GM19023 (cell line): ENCODE results near the gene FAM199X.

Experiments
- ATAC-seq: cut with Tn5 transposase; IDR thresholded peaks from one replicate; pipeline ENCODE4 v1.9.1; 2021; ENCODE audit warnings: mild to moderate bottlenecking, moderate library complexity; ENCODE audit not compliant: unreplicated experiment

FAM199X gene

GRCh38 chrX:104165894-104166734 lies at the start of gene FAM199X:
FAM199X (plus strand) TSS chrX:104166453; CDS start chrX:104166786, 333 bp downstream.
- peak; percentile 94 for ATAC-seq

- no peak for ATAC-seq
Observed at GRCh38 chrX:104117759-104118158, 48.5 kb upstream of the FAM199X start.

- no peak for ATAC-seq
Observed at GRCh38 chrX:104118765-104119164, 47.5 kb upstream of the FAM199X start.

- ATAC-seq = no peak
Observed at GRCh38 chrX:104122829-104123228, 43.4 kb upstream of the FAM199X start.

DNA sequence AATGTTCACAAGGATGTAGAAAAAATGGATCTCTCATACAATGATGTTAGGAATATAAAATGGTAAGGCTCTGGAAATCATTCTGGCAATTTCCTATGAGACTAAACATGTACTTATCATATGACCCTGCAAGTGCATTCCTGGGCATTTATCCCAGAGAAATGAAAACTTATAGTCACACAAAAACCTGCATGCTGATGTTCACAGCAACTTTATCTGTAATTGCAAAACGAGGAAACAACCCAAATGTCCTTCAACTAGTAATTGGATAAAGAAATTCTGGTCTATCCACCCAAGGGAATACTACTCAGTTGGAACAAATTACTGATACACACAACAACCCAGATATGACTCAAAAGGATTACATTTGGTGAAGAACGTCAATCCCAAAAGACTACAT lies 39.4 kb upstream of the FAM199X start:
- no peak for ATAC-seq

GRCh38 chrX:104130808-104131207 lies 35.4 kb upstream of the FAM199X start:
- no peak for ATAC-seq

DNA sequence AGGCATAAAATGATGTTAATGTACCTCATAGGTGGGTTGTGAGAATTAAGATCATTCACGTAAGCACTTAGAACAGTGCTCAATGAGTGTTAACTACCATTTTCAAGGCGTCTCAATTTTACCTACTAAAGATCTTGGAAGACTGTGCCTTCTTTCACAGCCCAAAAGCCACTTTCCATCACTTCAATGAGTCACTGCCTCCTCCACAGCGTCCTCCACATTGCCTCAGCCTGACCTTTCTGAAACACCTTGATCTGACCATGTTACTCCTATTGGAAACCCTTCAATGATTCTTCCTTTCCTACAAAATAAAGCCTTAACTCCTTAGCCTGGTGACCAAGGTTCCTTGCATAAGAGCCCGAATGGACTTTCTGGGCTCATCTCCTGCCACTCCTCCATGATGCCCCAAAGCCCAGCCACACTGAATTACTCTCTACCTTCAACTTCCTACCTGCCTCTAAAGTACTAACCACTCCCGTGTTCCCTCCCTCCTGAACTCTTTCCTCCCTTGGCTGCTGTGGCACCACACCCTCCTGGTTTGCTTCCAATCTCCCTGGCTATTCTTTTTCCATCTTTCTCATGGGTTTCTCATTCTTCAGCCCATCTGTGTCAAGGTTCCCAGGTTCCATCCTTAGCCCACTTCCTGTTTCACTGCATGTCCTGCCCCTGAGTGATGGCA lies 31.5 kb upstream of the FAM199X start:
- no peak for ATAC-seq

DNA sequence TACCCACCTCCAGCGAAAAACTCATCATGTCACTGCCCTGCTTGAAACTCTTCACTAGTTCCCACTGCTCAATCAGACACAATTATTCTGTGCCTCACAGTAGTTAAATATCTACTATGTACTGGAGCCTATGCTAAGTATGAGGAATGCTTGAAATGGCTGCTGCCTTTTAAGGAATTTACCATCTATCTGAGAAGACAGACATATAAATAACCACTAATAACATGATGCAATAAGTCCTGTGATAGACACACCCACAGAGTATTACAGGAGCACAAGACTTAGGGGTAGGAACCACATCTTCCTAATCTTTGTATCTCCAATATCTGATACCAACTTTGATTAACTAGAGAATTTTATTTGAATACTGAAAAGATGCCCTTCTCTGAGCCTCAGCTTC lies 30.6 kb upstream of the FAM199X start:
- ATAC-seq = no peak

- ATAC-seq = peak; percentile 82
Observed at GRCh38 chrX:104136241-104137019, 29.8 kb upstream of the FAM199X start.

- no peak for ATAC-seq
Observed at GRCh38 chrX:104137496-104137895, 28.8 kb upstream of the FAM199X start.

DNA sequence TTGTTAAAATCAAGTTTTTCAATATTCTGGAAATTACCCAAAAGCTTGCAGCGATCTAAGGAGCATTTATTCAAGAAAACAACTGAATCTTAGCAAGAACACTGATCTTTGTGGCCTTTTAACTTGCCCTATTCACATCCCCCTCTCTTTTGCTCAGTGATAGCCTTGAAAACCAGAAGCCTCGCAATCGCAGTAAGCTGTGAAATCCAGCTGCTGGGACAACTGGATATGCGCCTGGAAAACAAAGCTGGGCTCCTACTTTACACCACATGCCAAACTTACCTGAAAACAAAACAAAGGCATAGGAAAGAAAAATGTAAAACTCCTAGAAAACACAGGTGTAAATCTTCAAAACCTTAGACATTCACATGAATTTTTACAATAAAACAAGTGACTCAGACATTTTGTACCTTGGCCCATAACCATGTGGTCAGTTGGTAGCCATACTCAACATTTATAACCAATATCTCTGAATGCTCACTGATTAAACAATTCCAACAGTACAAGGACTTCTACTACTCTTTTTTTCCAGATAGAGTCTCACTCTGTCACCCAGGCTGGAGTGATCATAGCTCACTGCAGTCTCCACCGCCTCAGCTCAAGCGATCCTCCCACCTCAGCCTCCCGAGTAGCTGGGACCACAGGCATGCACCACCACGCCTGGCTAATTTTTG lies 25.0 kb upstream of the FAM199X start:
- no peak for ATAC-seq

DNA sequence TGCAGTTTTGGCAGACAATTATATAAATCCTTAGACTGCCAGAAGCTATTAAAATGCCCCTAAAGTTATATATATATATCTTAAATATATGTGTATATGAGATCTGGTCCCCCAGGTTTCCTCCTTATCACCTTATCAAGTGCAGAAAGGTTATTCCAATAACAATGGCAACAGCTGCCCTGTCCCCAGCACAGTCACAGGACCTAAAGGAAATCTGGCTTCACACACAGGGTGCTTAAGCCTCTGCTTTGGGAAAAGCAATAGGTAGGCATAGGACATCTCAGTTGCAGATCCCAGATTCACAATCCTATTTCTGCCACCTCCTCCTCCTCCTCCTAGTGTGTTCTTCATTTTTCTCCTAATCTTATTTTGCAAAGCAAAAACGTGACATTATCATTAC lies 15.2 kb upstream of the FAM199X start:
- ATAC-seq = no peak

DNA sequence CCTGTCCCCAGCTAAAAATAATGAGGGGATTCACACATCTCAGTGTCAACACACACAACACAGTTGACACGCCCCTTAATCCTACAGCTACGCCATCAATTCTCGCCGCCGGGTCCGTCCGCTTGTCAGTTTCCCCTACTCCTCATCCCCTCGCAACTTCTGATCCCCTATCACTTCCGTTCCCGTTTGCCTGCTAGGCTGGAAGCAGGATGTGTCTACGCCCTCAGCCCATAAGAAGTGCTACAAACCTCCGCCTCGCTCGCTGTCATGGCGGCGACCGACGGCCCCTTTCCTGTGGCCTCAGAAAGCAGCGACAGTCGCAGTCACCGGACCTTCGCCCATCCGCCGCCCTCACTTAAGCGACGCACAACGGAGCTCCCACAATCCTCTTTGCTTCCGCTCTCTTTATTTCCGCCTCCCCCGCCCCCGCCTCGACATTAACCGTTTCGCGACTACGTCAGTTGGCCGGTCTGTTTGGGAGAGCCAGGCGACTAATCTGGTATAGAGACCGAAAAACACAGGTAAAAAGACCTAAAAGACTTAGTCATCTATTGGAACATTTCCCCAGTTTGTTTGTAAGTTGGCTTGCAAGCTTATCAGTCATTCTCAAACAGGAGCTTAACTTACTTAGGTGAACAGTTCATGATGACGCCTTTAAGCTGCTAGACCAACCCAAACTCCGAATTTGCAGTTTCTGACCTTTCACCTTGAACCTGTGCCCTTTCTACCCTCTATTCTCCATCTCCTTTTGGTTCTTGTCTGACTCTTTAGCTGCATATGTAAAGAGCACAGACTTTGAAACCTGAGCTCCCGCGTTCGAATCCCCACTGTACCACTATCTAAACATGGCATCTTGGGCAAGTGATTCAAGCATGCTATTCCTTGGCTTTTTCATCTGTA lies 9.4 kb upstream of the FAM199X start, which contains the start of gene SLC25A53:
Gene SLC25A53, minus strand, starts transcription at position 380 of the 900 bp plus-strand sequence. CDS start 51,752 bp downstream, outside the sequence.
- peak; percentile 91 for ATAC-seq

GRCh38 chrX:104166735-104167436 lies 633 bp downstream of the FAM199X start:
- ATAC-seq = no peak

DNA sequence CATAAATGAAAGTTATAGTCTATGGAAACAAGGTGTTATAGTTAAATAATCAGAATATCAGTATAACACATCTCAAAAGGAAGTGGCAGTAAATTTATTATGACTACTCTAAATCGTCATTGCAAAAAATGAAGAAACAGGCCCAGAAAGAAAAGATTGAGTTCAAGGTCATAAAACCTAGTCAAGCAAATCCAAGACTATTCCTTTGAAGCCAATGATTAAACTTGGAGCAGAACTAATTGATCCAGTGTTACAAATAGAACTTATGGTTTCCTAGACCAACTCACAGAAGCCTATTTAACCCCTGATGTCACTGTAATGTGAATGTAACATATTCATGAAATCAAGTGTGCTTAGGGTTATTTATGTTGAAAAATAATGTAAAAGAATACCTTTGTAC lies 1.9 kb downstream of the FAM199X start:
- ATAC-seq = no peak

DNA sequence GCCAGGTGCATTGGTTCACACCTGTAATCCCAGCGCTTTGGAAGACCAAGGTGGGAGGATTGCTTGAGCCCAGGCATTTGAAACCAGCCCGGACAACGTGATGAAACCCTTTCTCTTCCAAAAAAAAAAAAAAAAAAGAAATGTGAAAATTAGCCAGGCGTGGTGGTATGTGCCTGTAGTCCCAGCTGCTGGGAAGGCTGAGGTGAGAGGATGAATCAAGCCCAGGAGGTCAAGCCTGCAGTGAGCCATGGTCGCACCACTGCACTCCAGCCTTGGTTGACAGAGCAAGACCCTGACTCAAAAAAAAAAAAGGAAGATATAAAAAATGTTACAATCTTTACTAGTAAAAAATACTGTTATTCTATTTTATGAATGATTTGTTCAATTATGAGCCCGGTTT lies 5.9 kb downstream of the FAM199X start:
- ATAC-seq = no peak

DNA sequence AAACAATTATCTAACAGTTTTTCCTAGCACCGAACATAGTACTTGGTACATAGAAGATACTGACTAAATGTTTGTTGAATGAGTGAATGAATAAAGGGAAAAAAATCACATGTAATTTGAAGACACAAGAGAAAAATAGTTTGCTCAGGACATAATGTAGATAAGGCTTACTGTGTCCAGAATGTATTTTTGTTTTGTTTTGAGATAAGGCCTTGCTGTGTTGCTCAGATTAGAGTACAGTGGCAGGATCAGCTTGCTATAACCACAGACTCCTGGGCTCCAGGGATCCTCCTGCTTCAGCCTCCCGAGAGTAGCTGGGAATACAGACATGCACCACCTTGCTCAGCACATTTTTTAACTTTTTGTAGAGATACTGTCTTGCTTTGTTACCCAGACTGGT lies 6.5 kb downstream of the FAM199X start:
- no peak for ATAC-seq

- ATAC-seq = no peak
Observed at GRCh38 chrX:104173841-104174240, 7.6 kb downstream of the FAM199X start.

GRCh38 chrX:104183685-104184084 lies 17.4 kb downstream of the FAM199X start:
- ATAC-seq = no peak
